Measurements from ENCODE around the gene SOX6. TPM values are rescaled to one million over a fixed set of nuclear protein-coding genes. Genes with fewer than 3 reads are reported as not detected.

SOX6 gene
- polyA plus RNA-seq, 1 of the 3 experiments (the other 2 are of a cell fraction), result 0.03 TPM

GRCh38 chr11:16215352-16215751 lies 141.0 kb downstream of the SOX6 start:
- Histone ChIP-seq H3K4me1 (ENCODE audit: control insufficient read depth in 1 of 2, insufficient read depth in 2 of 2, low read depth in 1 of 2, low read length in 1 of 2) (no peaks in the 10 kb centered on the region), H3K9ac (no peak overlapping the region), H3K4me3 (ENCODE audit: low read depth in 2 of 2, low read length in 1 of 2) (no peak overlapping the region), H3K9me3 (no peaks in the 10 kb centered on the region), H2AFZ (ENCODE audit: low read depth) (no peak overlapping the region), H3K27ac (ENCODE audit: low read depth in 2 of 2, low read length in 1 of 2) (no peak overlapping the region), H3K79me2 (ENCODE audit: insufficient read depth) (no peaks in the 10 kb centered on the region), H3K9me2 (no peaks in the 10 kb centered on the region), H3K4me2 (no peak overlapping the region), H3F3A (replicated peaks; ENCODE audit: insufficient read depth) (no peaks in the 10 kb centered on the region), H4K20me1 (ENCODE audit: insufficient read depth) (no peaks in the 10 kb centered on the region), H3K27me3 (ENCODE audit: insufficient read depth) (no peaks in the 10 kb centered on the region), H3K36me3 (replicated peaks in 1 of 2; ENCODE audit: control insufficient read depth in 1 of 2, insufficient read depth in 2 of 2, low read length in 1 of 2) (no peaks in the 10 kb centered on the region)
- no peak for DNase-seq
- 55% methylated on average over 1 of the region's 1 CpG for WGBS (ENCODE audit: low lambda C conversion rate)
- CTCF ChIA-PET, result no interaction called here
- POLR2A ChIA-PET, result no interaction called here
- TF ChIP-seq NFIC (IDR thresholded peaks at IDR 0.05; ENCODE audit: borderline replicate concordance) (no peak), CHD2 (IDR thresholded peaks at IDR 0.05; ENCODE audit: low read length, partially characterized antibody) (no peak), FOXJ3 (CRISPR knock-in tag; IDR thresholded peaks at IDR 0.05) (no peak), JUND (IDR thresholded peaks at IDR 0.05) (no peak), GABPA (IDR thresholded peaks at IDR 0.05; ENCODE audit: low read depth) (no peak), MAX (IDR thresholded peaks at IDR 0.05; ENCODE audit: low read depth) (no peak), EZH2phosphoT487 (IDR thresholded peaks at IDR 0.05; ENCODE audit: borderline replicate concordance, low read depth) (no peak), SMC3 (IDR thresholded peaks at IDR 0.05; ENCODE audit: low read depth, low read length) (no peak), ELF1 (IDR thresholded peaks at IDR 0.05) (no peak), MEF2A (IDR thresholded peaks at IDR 0.05; ENCODE audit: borderline replicate concordance, low read depth) (no peak), FOXM1 (IDR thresholded peaks at IDR 0.05; ENCODE audit: low read depth) (no peak), POLR2AphosphoS5 (IDR thresholded peaks at IDR 0.05; ENCODE audit: low read depth, low read length) (no peak), TAF1 (IDR thresholded peaks at IDR 0.05; ENCODE audit: borderline replicate concordance, low read depth, low read length) (no peak), CTCF (IDR thresholded peaks at IDR 0.05) (no peak), REST (IDR thresholded peaks at IDR 0.05; ENCODE audit: low read depth, low read length) (no peak), TCF12 (IDR thresholded peaks at IDR 0.05) (no peak), IRF3 (IDR thresholded peaks at IDR 0.05; ENCODE audit: low read depth, low read length) (no peak), PBX3 (IDR thresholded peaks at IDR 0.05) (no peak)

All from SK-N-SH (cell line).